Activated CD8-positive, alpha-beta memory T cell treated with anti-CD3 and anti-CD28 coated beads, Interleukin-2, amount 50 U/mL, for 4 hours (primary cell): Measurements from ENCODE around the gene THAP3.
"Not testable (repeated sequence)": the region's sequence is repeated elsewhere in the genome, so short reads cannot be mapped to it uniquely, and the experiment has no call there.

Source experiments
- DNase-seq: peaks from one replicate; pipeline ENCODE4 v3.0.0-alpha.2; 2020

The THAP3 gene

GRCh38 chr1:6635910-6636760 lies 11.5 kb downstream of the THAP3 start:
- no peak for DNase-seq

GRCh38 chr1:6636778-6637177 lies 12.1 kb downstream of the THAP3 start:
- not testable (repeated sequence) for DNase-seq

DNA sequence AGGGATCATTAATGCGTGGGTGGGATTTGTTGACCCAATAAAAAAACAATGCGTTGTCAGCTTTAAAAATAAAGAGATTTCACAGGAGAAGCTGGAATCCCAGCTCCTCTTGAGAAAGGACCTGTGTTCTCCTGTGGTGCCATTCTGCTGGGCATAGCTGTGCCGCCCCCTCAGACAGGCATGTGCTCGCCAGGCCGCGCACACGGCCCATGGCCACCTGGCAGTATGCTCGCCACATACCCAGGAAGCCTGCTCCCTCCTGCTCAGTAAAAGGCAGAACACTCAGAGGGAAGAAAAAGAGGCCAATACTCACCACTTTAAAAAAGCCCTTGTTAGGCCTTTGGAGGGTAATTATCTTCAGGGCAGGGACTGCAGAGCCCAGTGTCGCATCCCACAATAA lies 13.1 kb downstream of the THAP3 start:
- no peak for DNase-seq

- DNase-seq, result no peak
These were observed 13.6 kb downstream of the THAP3 start for GRCh38 chr1:6638226-6638625.

- not testable (repeated sequence) for DNase-seq
These were observed 16.2 kb downstream of the THAP3 start for GRCh38 chr1:6640867-6641266.

- no peak for DNase-seq
These were observed 20.4 kb downstream of the THAP3 start for GRCh38 chr1:6645018-6645417.

DNA sequence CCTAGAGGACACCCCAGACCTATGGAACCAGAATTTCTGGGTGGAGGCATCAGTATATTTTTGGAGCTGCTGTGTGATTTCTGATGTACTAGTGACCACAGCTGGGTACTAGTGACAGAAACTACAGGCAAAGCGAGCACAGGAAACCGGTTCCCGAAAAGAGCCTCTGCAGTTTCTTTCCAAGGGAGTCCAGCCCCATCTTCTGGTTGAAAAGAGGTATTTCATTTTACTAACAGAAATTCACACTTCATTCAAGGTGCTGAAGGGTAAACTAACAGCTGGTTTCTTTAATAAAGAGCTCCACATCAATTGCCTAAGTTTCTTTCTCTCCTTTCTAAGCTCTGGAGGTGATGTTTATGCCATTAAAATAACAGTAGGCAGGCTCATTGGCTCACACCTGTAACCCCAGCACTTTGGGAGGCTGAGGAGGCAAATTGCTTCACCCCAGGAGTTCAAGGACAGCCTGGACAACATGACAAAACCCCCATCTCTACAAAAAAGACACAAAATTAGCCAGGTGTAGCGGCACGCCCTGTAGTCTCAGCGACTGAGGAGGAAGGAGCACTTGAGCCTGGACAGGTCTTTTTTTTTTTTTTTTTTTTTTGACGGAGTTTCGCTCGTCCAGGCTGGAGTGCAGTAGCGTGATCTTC lies 22.0 kb downstream of the THAP3 start:
- DNase-seq, result no peak

DNA sequence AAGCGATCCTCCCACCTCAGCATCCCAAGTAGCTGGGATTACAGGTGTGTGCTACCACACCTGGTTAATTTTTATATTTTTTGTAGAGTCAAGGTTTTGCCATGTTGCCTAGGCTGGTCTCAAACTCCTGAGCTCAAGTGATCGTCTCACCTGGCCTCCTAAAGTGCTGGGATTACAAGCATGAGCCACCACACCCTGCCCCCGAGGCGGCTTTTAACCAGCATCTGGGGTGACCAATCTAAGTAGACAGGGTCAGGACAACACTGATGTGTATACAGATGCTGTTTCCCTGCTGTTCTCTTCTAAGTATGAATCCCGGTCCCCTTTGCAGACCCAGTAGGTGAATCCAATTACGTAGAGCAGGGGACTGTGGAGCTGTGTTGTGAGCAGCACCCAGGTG lies 23.9 kb downstream of the THAP3 start:
- DNase-seq, result no peak

- no peak for DNase-seq
These were observed 27.2 kb downstream of the THAP3 start for GRCh38 chr1:6651909-6652308.

- DNase-seq, result no peak
These were observed 28.3 kb downstream of the THAP3 start for GRCh38 chr1:6652986-6653385.

- no peak for DNase-seq
These were observed 29.0 kb downstream of the THAP3 start for GRCh38 chr1:6653436-6654290.

- no peak for DNase-seq
These were observed 32.5 kb downstream of the THAP3 start for GRCh38 chr1:6657138-6657537.

DNA sequence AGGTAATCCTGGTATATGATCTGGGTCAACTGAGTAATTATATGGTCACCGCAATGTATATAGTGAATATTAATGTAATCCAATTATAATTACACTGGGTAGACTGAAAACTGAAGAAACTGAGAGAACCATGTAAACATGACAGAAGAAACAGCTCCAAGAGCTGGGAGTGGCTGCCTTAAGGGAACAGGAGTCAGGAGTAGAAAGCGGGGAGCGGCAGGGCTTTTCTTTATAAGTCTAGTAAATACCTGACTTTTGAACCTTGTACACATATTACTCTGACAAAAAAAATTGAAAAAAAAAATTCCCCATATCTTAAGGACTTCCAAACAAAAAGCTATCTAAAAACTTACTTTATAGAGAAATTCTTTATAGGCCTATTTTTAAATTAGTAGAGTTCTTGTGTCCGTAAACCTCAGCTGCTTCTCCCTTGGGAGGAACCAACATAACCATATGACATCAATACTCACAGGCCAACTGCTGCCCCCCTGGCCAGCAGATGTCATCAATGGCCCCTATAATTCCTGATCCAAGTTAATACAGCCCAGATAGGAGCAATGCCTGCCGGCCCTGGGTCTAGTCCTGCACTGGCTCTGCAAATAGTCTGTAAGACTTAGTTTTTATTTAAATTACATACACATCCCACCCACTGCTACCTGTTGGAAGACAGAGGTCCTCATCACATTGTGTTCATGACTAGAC lies 33.8 kb downstream of the THAP3 start:
- no peak for DNase-seq

DNA sequence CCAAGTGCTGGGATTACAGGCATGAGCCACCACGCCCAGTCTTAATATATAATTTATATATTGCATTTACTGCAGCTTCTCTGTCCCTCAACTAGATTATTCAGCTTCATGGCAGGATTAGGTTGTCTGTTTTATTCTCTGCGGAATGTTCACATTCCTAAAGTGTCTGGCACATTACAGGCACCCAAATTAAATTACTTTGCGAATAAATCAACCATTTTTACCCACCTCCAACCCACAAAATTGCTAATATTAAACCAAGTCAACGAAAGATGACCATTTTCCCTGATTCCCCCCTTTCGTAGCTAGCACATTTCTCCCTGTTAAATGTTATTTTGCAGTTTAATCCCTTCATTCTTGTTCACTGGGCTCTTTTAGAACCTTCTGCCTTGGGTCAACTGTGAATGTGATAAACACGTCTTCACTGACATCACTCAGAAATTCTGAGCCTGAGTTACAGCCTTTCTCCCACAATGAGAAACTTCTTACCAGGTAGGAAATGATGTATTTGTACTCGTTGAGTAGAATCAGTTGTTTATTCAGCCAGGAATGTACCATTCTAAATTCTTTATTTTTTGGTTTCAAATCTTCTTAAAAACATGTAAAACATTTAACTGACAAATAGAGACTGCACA lies 35.9 kb downstream of the THAP3 start:
- no peak for DNase-seq

GRCh38 chr1:6662468-6662867 lies 37.8 kb downstream of the THAP3 start:
- not testable (repeated sequence) for DNase-seq

GRCh38 chr1:6666696-6667095 lies 42.0 kb downstream of the THAP3 start:
- no peak for DNase-seq

GRCh38 chr1:6667139-6667538 lies 42.5 kb downstream of the THAP3 start:
- DNase-seq, result no peak

DNA sequence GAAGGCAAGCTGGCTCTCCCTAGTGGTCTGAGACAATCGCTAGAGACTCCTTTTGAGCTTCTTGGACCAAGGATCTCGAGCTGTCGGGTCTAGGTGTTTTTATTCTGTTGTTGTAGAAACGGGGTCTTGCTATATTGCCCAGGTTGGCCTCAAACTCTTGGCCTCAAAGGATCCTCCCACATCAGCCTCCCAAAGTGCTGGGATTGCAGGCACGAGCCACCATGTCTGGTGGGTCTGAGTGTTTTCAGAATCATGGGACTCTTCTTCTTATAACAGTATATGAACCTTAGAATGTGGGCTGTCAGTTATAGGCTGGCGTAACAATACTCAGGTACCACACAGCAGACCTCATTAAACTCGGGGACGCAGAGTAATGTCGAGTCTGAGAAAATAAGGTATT lies 43.8 kb downstream of the THAP3 start:
- no peak for DNase-seq

DNA sequence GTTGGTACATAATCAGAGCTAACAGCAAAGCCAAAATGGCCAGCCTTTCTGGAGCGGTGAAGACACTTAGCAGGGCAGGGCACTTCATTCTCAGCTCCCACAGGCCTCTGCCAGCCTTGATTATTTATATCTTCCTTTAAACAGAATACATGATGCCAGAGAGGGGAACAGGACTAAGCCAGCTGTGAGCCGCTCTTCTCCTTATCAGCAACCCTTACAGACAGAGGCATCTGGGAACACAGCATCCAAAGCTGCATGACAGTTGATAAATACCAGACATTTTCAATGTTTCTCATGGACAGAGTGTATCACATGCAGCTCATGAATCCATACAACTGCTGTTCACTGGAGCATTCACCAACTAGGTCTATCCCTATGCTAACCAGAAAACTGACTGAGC lies 47.9 kb downstream of the THAP3 start:
- no peak for DNase-seq

- no peak for DNase-seq
These were observed 49.2 kb downstream of the THAP3 start for GRCh38 chr1:6673816-6674398.

DNA sequence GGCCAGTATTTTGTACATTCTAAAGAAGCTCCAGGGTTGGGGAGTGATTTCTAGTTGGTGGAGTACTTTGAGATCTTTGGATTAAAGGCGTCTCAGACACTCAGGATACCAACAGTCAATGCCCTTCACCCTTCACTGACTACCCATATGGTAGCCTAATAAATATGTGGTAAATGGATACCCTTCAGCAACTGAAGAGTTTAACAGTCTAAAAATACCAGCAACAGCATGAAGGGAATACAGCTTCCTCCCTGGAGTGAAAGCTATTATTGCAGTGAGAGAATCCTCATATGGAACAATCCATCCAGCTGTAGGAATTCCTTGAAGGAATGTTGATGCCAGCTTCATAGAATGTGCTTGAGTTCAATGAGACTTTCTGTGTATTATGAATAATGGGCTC lies 50.1 kb downstream of the THAP3 start:
- no peak for DNase-seq

DNA sequence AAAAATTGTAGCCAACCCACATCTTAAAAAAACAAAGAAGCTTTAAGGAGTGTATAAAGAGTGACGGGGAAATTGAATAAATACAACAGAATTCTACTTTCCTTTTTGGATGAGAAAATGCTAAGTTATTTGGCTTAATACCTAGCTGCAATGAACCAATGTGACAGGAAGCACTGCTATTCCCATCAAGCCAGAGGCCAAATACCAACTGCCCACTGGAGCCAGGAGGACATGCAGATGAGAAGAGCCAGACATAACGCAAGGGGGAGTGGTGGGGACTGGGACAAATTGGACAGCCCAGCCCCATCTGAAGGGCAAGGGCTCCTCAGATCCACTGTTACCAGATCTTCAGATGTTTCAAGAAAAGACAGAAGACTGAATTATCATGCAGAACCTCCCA lies 51.3 kb downstream of the THAP3 start:
- DNase-seq, result no peak
